ENCODE data around the gene EPHB1. TPM values are rescaled to one million over a fixed set of nuclear protein-coding genes. Genes with fewer than 3 reads are reported as not detected.

EPHB1 gene
- total RNA-seq, 1 donor from 2014 or later: 0.53 TPM

DNA sequence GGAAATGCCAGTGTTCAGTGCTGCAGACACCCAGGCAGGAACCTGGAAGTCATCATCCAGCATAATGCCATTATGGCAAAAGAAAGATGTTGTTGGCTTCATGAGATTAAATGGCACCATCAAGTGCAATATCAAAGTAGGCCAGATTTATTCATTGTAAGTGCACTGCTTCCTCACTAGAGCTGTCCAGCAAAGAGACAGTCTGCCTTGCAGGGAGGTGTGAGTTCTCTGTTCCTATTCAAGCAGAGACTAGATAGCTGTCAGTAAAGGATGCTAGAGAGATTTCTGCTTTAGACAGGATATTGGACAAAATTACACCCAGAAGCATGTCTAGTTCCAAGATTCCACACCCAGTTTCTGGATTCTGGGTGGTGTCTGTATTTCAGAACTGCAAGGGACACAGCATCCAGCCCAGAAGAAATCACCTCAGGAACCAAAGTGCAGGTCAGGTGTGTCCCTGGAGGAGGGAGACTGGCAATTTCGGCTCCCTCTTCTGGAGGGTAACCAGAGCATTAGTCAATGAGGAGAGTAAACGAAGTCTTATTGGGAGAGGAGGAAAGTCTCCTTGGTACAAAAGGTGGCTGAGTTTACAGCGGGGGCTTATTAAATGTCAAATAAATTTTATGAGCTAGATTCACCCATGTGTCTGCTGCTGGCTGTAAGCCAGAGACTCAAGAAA lies 377.3 kb downstream of the EPHB1 start:
- intact Hi-C loops (cut with DNase I): no loop called here

DNA sequence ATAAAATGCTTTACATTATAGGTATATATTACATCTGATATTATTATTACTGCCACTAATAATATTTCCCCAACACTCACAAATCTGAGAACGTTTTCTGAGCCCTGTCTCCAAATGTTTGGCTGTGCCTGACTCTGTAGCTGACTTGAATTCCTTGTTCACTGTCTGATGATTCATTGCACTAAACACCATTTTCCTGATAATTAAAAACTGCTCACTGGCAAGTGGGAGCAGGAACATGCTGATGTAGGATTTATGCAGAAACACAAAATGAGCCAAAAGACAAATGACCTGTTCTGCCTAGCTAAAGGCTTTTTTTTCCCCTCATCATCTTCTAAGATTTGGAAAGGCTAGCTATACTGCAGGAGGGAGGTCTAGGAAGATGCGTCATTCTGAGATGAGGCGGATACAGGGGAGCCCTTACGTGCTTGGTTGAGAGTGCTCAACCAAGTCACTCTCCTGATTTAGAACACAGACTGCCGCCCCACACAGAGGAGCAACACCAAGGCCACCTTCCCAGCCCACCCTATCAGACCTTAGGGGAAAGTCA lies 380.7 kb downstream of the EPHB1 start:
- TF ChIP-seq, protein P1, sequence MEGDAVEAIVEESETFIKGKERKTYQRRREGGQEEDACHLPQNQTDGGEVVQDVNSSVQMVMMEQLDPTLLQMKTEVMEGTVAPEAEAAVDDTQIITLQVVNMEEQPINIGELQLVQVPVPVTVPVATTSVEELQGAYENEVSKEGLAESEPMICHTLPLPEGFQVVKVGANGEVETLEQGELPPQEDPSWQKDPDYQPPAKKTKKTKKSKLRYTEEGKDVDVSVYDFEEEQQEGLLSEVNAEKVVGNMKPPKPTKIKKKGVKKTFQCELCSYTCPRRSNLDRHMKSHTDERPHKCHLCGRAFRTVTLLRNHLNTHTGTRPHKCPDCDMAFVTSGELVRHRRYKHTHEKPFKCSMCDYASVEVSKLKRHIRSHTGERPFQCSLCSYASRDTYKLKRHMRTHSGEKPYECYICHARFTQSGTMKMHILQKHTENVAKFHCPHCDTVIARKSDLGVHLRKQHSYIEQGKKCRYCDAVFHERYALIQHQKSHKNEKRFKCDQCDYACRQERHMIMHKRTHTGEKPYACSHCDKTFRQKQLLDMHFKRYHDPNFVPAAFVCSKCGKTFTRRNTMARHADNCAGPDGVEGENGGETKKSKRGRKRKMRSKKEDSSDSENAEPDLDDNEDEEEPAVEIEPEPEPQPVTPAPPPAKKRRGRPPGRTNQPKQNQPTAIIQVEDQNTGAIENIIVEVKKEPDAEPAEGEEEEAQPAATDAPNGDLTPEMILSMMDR (IDR thresholded peaks at IDR 0.05): no peak
- Histone ChIP-seq H3K36me3 (no peaks in the 10 kb centered on the region), H3K27me3 (no peaks in the 10 kb centered on the region), H3K4me3 (no peak overlapping the region), H3K27ac (no peak overlapping the region), H3K4me1 (no peaks in the 10 kb centered on the region), H3K9me3 (no peaks in the 10 kb centered on the region)
- no peak for DNase-seq (ENCODE audit: low spot score in 2 of 2)
- intact Hi-C loops (cut with DNase I): no loop called here

More for the DNA sequence above, 377.3 kb downstream of the EPHB1 start:
- no peaks in the 10 kb centered on the region for H3K4me1 ChIP-seq
- no peak overlapping the region for H3K4me3 ChIP-seq
- H3K9me3 ChIP-seq: no peaks in the 10 kb centered on the region
- TF ChIP-seq, protein P1 (IDR thresholded peaks at IDR 0.05): no peak
- H3K36me3 ChIP-seq: no peaks in the 10 kb centered on the region
- DNase-seq (ENCODE audit: low spot score in 2 of 2): no peak
- no peak overlapping the region for H3K27ac ChIP-seq
- H3K27me3 ChIP-seq: no peaks in the 10 kb centered on the region

DNA sequence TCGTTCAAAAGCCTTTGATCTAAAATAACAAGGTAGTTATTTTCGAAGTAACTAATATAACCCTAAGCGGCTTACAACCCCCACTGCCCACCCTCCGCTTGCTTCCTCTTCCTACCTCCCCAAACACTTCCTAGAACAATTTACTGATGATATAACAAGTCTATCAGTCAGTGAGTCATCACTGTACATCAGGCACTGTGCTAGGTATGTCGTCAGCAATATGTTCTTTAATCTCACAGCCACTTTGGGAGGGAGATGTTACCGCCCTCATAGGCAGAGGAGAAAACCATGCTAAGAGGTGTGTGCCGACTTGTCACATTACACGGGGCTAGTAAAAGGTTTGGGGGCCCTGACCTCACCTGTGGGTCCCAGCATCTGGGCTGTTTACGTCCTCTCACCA lies 381.8 kb downstream of the EPHB1 start:
- H3K27me3 ChIP-seq: no peaks in the 10 kb centered on the region
- TF ChIP-seq, protein P1 (IDR thresholded peaks at IDR 0.05): no peak
- intact Hi-C loops (cut with DNase I): no loop called here
- no peaks in the 10 kb centered on the region for H3K4me1 ChIP-seq
- DNase-seq (ENCODE audit: low spot score in 2 of 2): no peak
- H3K36me3 ChIP-seq: no peaks in the 10 kb centered on the region
- H3K27ac ChIP-seq: no peak overlapping the region
- H3K9me3 ChIP-seq: no peaks in the 10 kb centered on the region
- no peak overlapping the region for H3K4me3 ChIP-seq

GRCh38 chr3:135178566-135178965 lies 383.5 kb downstream of the EPHB1 start:
- H3K4me1 ChIP-seq: no peaks in the 10 kb centered on the region
- no peaks in the 10 kb centered on the region for H3K9me3 ChIP-seq
- no peak for DNase-seq (ENCODE audit: low spot score in 2 of 2)
- no peak overlapping the region for H3K4me3 ChIP-seq
- H3K27ac ChIP-seq: no peak overlapping the region
- H3K27me3 ChIP-seq: no peaks in the 10 kb centered on the region
- intact Hi-C loops (cut with DNase I): no loop called here
- no peaks in the 10 kb centered on the region for H3K36me3 ChIP-seq
- TF ChIP-seq, protein P1 (IDR thresholded peaks at IDR 0.05): no peak

GRCh38 chr3:135181408-135181807 lies 386.3 kb downstream of the EPHB1 start:
- H3K27ac ChIP-seq: no peak overlapping the region
- H3K36me3 ChIP-seq: no peaks in the 10 kb centered on the region
- intact Hi-C loops (cut with DNase I): no loop called here
- no peaks in the 10 kb centered on the region for H3K27me3 ChIP-seq
- H3K4me3 ChIP-seq: no peak overlapping the region
- H3K9me3 ChIP-seq: no peaks in the 10 kb centered on the region
- H3K4me1 ChIP-seq: no peaks in the 10 kb centered on the region
- TF ChIP-seq, protein P1 (IDR thresholded peaks at IDR 0.05): no peak
- no peak for DNase-seq (ENCODE audit: low spot score in 2 of 2)

Measured in ascending aorta (tissue), 2 donors.